GM19351 (cell line): ENCODE data around the gene ALG8.
"Not testable (repeated sequence)": the region's sequence is repeated elsewhere in the genome, so short reads cannot be mapped to it uniquely, and the experiment has no call there.

Experiments used
- ATAC-seq: cut with Tn5 transposase; IDR thresholded peaks from one replicate; pipeline ENCODE4 v1.9.1; 2021; ENCODE audit warnings: mild to moderate bottlenecking, moderate library complexity; ENCODE audit not compliant: unreplicated experiment

Gene ALG8

DNA sequence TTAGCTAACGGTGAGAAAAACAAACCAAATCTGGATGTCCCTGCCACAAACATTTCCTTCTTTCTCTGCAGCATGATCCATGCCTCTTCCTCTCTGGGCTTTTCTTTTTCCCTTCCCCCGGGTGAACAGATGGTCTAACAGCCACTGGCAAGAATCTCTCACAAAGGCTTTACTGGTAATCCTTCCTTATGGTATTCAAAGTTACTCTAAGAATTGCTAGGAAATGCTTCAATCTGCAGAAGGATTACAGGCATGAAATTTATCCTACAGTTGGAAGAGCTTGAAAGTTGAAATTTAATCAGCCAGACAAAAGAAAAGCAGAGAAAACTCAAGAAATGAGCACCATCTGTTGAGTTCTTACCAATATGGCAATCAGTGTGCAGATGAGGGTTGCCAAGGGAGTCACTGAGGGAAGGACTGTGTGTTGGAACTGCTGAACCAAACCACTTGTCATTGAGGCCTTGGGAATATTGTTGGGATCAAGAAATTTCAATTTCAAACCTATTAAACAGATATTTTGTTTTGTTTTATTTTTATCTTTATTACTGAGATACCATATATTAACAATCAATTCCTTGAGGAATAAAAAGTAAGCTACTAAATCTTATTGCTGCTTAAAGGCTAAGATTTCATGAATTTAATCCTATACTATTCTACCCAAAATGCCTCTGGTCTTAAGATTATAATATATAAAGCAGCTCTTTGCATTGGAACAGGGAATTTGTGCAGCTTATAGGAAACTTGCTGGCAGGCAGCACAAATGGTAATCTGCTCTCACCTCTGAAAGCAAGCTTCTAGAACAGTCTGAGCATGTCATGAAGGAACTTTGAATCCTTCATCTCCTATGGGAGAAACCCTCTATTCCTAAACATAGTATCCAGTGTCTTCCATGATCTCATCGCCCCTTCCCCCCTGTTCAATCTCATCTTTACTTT lies 30.1 kb downstream of the ALG8 start:
- ATAC-seq, result no peak

DNA sequence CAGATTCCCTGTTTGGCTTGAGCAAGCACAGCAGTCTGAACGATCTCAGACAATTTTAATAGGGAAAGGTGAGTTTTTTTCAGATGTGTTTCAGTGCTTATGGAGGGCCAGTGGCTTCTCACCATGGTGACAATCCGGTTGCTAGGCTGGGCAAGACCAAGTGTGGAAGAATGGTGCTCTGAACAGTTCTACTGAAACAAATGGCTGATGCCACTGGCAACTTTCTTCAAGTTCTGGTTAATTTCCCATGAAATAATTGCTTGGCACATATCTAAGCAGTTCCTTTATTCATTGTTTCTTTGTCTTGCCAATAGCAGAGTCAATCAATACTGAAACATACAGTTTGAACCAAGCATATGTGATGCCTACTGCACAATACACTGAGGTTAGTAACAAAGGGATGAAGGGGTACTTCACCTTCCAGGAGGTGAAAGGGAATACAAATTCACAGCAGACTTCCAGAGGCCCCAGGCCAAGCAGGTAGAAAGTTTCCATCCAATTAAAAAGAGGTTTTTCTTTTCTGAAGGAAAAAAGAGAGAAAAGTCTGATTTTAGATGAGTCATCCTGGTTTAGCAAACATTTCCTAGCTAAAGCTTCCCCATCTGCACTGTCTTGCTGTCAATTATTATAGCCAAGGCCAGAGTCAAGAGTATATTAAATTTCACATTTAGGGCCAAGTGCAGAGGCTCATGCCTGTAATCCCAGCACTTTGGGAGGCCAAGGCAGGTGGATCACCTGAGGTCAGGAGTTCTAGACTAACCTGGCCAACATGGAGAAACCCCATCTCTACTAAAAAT lies 38.6 kb downstream of the ALG8 start:
- ATAC-seq, result no peak

- ATAC-seq, result no peak
Observed at GRCh38 chr11:78100261-78100660, 39.2 kb downstream of the ALG8 start.

- no peak for ATAC-seq
Observed at GRCh38 chr11:78099666-78100065, 39.8 kb downstream of the ALG8 start.

GRCh38 chr11:78097666-78098385 lies 41.6 kb downstream of the ALG8 start:
- ATAC-seq, result no peak

- ATAC-seq, result no peak
Observed at GRCh38 chr11:78094250-78094649, 45.2 kb downstream of the ALG8 start.

GRCh38 chr11:78086521-78087074 lies 52.8 kb downstream of the ALG8 start:
- ATAC-seq, result not testable (repeated sequence)

GRCh38 chr11:78085972-78086371 lies 53.5 kb downstream of the ALG8 start:
- ATAC-seq, result no peak

DNA sequence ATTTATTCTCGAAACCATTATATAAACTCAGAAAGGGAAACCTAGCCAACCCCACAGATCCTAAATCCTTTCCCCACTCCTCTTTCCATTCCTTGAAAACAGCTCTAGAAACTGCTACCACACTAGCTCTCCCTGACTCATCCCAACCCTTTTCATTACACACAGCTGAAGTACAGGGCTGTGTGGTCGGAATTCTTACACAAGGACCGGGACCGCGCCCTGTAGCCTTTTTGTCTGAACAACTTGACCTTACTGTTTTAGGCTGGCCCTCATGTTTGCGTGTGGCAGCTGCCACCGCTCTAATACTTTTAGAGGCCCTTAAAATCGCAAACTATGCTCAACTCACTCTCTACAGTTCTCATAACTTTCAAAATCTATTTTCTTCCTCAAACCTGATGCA lies 54.9 kb downstream of the ALG8 start:
- ATAC-seq, result not testable (repeated sequence)

GRCh38 chr11:78083021-78083420 lies 56.4 kb downstream of the ALG8 start:
- ATAC-seq, result no peak

- ATAC-seq, result no peak
Observed at GRCh38 chr11:78082146-78082545, 57.3 kb downstream of the ALG8 start.

DNA sequence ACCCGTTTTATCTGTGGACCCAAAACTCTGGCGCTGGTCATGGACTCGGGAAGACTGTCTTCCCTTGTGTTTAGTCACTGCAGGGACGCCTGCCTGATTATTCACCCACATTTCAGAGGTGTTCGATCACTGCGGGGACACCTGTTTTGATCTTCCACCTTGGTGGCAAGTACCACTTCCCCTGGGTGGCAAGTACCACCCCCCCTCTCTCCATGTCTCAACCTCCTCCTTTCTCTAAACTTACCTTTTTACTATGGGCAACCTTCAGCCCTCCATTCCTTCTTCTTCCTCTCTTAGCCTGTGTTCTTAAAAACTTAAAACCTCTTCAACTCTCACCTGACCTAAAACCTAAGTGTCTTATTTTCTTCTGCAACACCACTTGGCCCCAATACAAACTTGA lies 57.8 kb downstream of the ALG8 start:
- no peak for ATAC-seq

DNA sequence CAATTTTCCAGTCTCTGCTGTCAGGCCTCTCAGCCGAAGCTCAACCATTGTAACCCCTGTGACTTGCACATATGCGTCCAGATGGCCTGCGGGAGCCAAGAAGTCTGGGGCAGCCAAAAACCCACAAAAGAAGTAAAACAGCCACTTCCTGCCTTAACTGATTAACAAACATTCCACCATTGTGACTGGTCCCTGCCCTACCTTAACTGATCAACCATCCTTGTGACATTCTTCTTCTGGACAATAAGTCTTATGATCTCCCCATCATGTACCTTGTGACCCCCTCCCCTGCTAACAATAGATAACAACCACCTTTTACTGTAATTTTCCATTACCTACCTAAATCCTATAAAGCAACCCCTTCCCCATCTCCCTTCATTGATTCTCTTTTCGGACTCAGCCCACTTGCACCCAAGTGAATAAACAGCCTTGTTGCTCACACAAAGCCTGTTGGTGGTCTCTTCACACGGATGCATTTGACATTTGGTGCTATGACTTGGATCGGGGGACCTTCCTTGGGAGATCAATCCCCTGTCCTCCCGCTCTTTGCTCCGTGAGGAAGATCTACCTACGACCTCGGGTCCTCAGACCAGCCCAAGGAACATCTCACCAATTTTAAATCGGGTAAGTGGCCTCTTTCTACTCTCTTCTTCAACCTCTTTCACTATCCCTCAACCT lies 58.5 kb downstream of the ALG8 start:
- ATAC-seq, result no peak

- no peak for ATAC-seq
Observed at GRCh38 chr11:78080084-78080817, 59.2 kb downstream of the ALG8 start.

DNA sequence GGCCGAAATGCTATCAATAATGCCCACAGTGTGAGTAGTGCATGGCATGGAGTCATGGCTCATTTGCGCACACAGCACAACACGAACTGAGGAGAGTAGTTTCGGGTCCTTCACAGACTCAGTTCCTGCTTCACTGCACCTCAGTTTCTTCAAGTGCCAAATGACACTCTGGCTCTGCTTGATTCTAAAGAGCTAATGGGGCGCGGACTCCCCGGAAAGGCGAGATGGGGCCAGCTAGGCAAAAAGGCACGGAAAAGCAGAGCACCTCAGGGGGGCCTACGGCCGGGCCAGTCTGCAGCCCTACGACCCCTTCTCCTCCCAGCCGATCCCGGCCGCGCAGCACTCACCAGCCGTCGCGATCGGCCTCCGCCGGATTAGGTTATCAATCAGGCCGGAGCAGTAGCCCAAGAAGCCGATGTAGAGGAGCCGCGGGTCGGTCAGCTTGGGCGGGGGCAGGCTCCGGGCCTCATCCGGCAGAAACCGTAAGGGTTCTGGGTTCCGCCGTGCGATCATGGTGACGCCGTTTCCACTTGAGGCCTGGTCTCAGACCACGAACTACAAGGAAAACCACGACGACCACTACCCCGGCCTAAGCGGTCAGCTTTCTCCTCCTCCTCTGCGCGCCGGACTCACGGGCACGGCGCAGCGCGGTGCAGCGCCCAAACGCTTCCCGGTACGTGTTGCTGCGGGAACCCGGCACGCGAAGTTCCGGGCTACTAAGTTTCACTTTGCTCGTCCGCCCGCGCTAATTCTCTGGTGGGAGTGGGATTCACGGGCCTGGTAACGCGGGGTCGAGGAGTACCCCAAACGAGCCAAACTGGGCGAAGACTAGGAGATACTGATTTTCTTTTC lies 60.0 kb downstream of the ALG8 start, which contains the start of gene NDUFC2:
Gene NDUFC2 (minus strand): TSS at position 631 of the 852 bp plus-strand sequence. CDS start 118 bp downstream, at position 513.
- peak; percentile 79 for ATAC-seq

GRCh38 chr11:78078218-78079167 lies 60.9 kb downstream of the ALG8 start:
- ATAC-seq, result no peak

DNA sequence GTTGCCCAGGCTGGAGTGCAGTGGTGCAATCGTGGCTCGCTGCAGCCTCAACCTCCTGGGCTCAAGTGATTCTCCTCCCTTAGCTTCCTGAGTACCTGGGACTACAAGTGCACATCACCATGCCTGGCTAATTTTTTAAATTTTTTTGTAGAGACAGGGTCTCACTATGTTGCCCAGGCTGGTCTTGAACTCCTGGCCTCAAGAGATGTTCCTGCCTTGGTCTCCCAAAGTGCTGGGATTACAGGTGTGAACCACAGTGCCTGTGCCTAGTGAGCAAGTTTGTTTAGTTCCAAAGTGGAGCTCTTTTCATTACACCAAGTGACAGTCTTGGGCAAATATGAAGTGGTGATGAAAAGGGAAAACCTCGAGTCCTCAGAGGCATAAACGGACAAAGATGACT lies 61.8 kb downstream of the ALG8 start:
- ATAC-seq, result not testable (repeated sequence)
